NCI-H345 treated with DMSO at 0.1 percent for 48 hours (cell line): ENCODE results near the gene OR2AK2.
"Not testable (repeated sequence)": the region's sequence is repeated elsewhere in the genome, so short reads cannot be mapped to it uniquely, and the experiment has no call there.

Experiments
- DNase-seq: peaks from one replicate; lab custom pipeline; 2025; ENCODE audit not compliant: unreplicated experiment; lab: John Stamatoyannopoulos, UW

Gene OR2AK2, protein sequence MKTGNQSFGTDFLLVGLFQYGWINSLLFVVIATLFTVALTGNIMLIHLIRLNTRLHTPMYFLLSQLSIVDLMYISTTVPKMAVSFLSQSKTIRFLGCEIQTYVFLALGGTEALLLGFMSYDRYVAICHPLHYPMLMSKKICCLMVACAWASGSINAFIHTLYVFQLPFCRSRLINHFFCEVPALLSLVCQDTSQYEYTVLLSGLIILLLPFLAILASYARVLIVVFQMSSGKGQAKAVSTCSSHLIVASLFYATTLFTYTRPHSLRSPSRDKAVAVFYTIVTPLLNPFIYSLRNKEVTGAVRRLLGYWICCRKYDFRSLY

GRCh38 chr1:247964933-247965332 lies at the start of gene OR2AK2:
TSS of gene OR2AK2 (plus strand) at chr1:247965233. CDS start at chr1:247965377, 144 bp downstream.
- DNase-seq, result no peak

DNA sequence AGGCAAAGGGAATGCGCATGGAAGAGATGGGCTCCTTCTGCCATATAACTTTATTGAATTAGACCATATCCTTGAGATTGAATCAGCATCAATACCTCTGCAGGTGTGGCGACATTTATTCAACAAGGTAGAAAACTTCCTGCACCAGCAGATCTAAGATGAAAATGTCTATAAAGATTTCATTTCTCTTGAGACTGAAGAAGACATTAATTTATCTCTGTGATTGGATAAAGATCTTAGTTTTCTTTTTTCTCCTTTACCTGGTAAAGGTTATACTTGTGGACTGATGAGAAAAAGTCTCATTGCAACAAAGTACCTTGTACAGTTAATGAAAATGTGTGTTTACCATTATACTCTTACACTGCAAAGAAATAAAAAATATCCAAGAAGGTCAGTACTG lies 45.1 kb upstream of the OR2AK2 start, which contains the start of gene OR2T8:
TSS of gene OR2T8 (plus strand) at position 301 of the 400 bp plus-strand sequence. CDS start 766 bp downstream, outside the sequence.
- no peak for DNase-seq

DNA sequence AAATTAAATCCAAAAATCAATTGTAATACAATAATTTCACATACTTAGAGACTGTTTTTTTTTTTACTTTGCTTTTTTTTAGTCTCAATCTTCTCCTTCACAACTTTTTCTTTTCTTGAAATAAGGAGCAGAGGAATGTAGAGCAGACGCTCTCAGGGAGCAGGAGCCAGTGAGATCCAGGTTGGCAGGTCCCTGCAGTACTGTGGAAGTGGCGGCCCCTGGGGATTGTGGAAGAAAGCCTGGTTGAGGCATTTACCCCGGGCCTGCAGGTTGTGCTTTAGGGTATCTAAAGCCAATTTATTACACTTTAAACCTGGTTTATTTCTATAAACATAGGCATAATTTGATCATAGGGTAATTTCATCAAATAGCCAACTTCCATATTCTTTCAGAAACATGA lies 41.1 kb upstream of the OR2AK2 start:
- DNase-seq, result no peak

- no peak for DNase-seq
These were observed 40.2 kb upstream of the OR2AK2 start, which contains the start of gene OR2AJ1 for GRCh38 chr1:247924868-247925267. TSS of gene OR2AJ1 (plus strand) at chr1:247924889. CDS start at chr1:247933769, 8,880 bp downstream.

GRCh38 chr1:247933989-247934388 lies 31.0 kb upstream of the OR2AK2 start:
- no peak for DNase-seq

- no peak for DNase-seq
These were observed 29.3 kb upstream of the OR2AK2 start for GRCh38 chr1:247935781-247936180.

DNA sequence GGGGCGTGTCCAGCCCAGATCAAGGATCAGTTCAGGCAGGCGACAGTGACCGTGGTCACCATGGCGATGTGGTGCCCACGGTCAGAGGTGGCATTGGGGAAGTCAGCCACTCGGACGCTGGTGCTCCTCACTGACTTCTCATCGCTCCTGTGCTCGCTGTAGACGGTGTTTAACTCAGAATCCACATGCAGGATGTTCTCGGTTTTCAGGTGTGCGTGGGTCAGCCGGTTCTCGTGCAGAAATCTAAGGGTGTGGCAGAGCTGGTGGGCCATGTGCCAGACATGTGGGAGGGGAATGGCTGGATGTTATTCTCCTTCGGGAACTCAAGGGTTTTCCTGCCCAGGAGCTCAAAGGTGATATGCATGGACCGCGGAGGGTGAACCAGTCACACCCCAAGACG lies 28.6 kb upstream of the OR2AK2 start:
- DNase-seq, result no peak

- DNase-seq, result not testable (repeated sequence)
These were observed 27.9 kb upstream of the OR2AK2 start for GRCh38 chr1:247936965-247937734.

DNA sequence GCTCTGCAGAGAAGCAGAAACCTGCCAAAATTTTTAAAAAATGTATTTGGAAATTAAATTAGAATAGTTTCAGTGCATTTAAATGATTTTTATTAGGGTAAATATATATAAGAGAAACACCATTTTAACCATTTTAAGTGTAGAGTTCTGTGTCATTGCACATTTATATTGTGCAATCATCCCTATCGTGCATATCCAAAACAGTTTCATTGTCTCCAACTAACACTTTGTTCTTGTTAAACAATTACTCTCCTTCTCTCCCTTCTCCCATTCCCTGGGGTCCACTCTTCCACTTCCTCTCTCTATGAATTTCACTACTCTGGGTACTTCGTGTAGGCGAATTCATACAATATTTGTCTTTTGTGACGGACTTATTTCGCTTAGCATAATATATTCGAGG lies 22.4 kb upstream of the OR2AK2 start:
- DNase-seq, result no peak

DNA sequence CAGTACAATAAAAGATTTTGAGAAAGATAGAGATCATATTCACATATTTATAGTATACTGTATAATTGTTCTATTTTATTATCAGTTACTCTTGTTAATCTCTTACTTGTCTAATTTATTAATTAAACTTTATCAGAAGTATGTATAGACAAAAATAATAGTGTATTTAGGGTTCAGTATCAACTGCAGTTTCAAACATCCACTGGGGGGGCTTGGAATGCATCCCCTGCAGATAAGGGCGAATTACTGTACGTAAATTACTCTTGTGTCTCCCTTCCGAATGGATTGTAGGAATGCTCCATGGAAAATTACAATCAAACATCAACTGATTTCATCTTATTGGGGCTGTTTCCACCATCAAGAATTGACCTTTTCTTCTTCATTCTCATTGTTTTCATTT lies 16.5 kb upstream of the OR2AK2 start, which contains the start of gene OR2L8:
TSS of gene OR2L8 (plus strand) at position 301 of the 400 bp plus-strand sequence. CDS start at position 301, 0 bp downstream.
- DNase-seq, result no peak

- no peak for DNase-seq
These were observed 11.6 kb upstream of the OR2AK2 start for GRCh38 chr1:247953408-247953807.

DNA sequence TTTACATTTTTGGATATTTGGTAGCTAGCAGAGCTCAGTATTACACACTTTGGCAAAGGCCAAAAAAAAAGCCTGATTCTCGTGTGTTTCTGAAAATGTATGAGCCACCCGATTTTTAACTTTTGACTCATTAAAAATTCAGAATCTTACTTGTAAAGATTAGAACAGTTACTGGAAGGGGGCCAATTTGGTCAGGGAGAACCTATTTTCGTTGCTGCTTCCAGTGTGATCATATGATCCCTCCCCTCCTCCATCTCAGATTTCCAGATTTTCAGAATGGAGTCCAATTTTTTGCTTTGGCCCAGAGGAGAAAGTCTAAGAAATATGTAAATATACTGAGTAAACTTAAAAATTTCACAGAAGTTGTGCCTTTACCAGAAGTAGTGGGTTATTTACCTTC lies 3.2 kb upstream of the OR2AK2 start:
- no peak for DNase-seq

GRCh38 chr1:247962911-247963588 lies 2.0 kb upstream of the OR2AK2 start:
- DNase-seq, result no peak

DNA sequence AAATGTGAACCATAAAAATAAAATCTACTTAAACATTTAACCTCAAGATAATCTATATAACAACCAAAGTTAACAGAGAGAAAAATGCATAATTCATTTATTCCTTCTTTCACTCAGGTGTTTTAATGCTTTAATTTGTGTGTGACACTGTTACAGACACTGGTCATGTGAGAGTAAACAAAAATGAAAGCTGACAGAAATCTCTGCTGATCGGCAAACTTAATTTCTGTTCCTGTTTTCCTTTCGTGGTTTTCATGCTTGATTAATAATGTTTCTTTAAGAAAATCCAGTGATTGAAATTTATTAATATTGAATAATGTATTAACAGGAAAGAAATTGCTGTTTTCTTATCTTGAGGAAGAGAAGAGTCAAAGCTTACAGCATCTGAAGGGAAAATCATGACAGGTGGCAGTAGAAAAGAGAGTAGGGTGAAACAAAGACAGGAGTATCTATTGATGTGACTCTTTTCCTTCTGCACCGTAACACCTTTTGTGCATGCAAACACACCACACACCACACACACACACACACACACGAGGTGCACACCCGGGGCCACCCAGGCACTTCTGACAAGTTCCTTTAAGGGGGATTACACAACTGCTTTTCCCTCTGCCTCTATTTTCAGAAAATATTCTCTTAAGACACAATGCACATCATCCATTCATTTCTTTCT lies 1.6 kb downstream of the OR2AK2 start:
- DNase-seq, result no peak

DNA sequence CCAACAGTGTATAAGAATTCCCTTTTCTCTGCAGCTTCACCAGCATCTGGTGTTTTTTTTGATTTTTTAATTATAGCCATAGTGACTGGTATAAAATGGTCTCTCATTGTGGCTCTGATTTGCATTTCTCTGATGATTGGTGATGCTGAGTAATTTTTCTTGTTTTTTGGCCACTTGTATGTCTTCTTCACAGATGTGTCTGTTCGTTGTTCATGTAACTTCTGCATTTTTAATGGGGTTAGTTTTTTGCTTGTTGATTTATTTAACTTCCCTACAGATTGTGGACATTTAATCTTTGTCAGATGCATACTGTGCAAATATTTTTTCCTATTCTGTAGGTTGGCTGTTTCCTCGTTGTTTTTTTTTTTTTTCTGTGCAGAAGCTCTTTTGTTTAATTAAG lies 28.0 kb downstream of the OR2AK2 start:
- DNase-seq, result no peak

DNA sequence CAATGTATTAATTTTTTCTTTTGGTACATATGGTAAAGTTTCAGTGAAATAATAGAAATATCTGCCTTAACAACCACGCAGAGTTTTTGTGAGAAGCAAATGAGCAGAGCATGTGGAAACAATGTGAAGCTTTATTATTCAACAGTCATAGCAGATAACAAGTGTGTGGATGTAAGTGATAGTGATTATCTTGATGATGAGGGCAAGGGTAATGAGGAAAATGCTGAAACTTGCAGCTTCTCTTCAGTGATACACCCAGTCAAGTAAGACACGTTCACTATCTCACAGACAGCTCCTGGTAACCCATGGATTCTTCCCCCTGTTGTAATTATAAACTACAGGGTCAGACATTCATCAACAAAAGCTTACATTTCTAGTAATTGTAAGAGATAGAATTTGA lies 33.8 kb downstream of the OR2AK2 start:
- no peak for DNase-seq

GRCh38 chr1:248000169-248000568 lies 35.1 kb downstream of the OR2AK2 start:
- no peak for DNase-seq

DNA sequence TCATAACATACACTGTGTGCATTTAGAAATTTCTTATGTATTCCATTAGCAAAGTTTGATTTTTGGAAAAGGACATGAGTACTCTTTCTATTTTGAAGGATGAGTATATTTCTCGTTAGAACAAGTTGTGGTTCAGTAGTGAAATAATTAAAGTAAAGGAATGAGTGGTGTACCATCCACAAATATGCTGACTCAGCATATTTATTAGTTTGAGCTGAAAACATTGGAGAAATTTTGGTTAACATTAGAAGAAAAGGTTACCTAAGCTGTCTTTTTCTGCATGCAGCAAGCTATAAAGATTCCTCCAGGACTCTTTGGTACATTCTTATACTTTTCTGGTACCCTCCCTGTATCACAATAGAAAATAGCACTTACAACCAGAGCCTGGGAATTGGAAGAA lies 42.7 kb downstream of the OR2AK2 start:
- DNase-seq, result no peak

- no peak for DNase-seq
These were observed 44.6 kb downstream of the OR2AK2 start for GRCh38 chr1:248009681-248010080.

DNA sequence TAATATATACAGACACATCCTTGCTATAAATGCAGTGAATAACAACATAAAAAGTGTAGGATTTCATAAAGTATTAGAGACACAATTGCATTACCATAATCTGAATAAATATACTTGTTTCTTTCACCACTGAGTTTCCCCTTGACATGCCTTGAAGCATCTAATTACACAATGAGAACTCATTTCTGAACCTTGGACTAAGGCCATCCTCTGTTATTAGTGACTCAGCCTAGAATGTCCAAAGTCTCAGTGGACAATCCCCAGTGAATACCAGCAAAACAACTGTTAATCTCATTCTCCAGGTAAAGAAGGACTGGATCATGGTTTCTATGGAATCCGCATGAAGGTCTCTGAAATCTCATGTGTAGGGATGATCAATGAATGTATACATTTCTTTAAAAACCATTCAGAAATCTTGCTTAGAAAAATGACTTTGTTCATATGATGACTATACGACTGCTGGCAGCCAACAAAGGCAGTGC lies 48.2 kb downstream of the OR2AK2 start, which contains the start of gene OR2L5:
TSS of gene OR2L5 (plus strand) at position 432 of the 482 bp plus-strand sequence. CDS start 8,288 bp downstream, outside the sequence.
- no peak for DNase-seq

GRCh38 chr1:248015803-248016202 lies 50.8 kb downstream of the OR2AK2 start:
- DNase-seq, result no peak
